Adipocyte (in vitro differentiated cells): ENCODE measurements around the gene ERBB2.
"Not testable (repeated sequence)": the region's sequence is repeated elsewhere in the genome, so short reads cannot be mapped to it uniquely, and the experiment has no call there.

ENCODE experiments used
- DNase-seq: peaks from one replicate; pipeline ENCODE4 v3.0.0-alpha.2; 2015; ENCODE audit warnings: low read depth
- H3K27me3 ChIP-seq: replicated peaks from 2 replicates; pipeline ENCODE4 v1.7.0; 2013; ENCODE audit warnings: mild to moderate bottlenecking, low read length, moderate library complexity; ENCODE audit not compliant: control insufficient read depth, insufficient read depth
- H3K36me3 ChIP-seq: 2 replicates; pipeline ENCODE4 v1.7.0; 2013; ENCODE audit warnings: low read length, mild to moderate bottlenecking, moderate library complexity; ENCODE audit not compliant: control insufficient read depth, insufficient read depth, severe bottlenecking
- H3K4me1 ChIP-seq: 2 replicates; pipeline ENCODE4 v1.7.0; 2013; ENCODE audit warnings: mild to moderate bottlenecking, low read length, moderate library complexity; ENCODE audit not compliant: control insufficient read depth, insufficient read depth
- H3K4me3 ChIP-seq: 2 replicates; pipeline ENCODE4 v1.7.0; 2013; ENCODE audit warnings: mild to moderate bottlenecking, low read length, moderate library complexity
- H3K9ac ChIP-seq: 2 replicates; pipeline ENCODE4 v1.7.0; 2013; ENCODE audit warnings: mild to moderate bottlenecking, low read length, moderate library complexity
- H3K9me3 ChIP-seq: 2 replicates; pipeline ENCODE4 v1.7.0; 2013; ENCODE audit warnings: mild to moderate bottlenecking, low read length, moderate library complexity; ENCODE audit not compliant: control insufficient read depth

ERBB2 gene

DNA sequence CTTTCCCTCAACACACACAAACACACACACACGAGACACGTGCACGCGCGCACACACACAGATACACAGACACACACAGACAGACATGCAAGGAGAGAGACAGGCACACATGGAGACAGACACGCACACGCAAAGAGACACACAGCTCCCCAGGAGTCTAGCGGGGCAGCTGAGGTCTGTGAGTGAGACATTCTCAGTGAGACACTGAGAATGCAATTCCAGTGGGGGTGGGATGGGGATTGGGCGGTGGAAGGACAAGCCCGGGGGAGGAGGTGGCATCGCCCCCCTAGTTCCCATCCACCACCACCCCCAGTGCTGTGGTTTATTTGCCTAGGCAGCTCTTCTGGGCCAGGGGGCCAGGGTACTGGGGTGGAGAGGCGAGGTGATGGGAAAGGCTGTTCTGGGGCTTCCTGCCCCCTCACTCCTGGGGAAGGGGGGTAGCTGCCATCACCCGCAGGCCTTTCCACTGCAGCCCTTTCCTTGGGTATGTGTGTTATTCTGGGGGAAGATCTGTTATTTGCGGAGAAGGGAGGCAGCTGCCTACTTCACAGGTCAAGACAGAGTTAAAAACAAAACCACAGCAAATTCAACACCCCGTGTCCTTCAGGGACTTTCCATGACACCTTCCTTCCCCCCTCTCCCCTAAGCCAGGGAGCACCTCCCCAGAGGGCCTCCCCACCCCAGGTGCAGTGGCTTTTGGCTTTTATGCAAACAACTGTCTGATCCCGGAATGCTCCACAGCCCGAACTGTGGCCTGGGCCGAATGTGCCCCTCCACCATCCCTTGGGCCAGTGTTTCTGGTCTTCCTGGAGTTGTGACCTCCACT, 55.9 kb downstream of the ERBB2 start:
- peaks cover 9% of the 10 kb centered on the region for H3K27me3 ChIP-seq
- no peaks in the 10 kb centered on the region for H3K9me3 ChIP-seq
- H3K4me1 ChIP-seq, result peaks cover 10% of the 10 kb centered on the region
- H3K36me3 ChIP-seq, result no peaks in the 10 kb centered on the region
- H3K9ac ChIP-seq, result peak overlapping the region; percentile 88
- H3K4me3 ChIP-seq, result no peak overlapping the region
- peak; percentile 15 for DNase-seq

DNA sequence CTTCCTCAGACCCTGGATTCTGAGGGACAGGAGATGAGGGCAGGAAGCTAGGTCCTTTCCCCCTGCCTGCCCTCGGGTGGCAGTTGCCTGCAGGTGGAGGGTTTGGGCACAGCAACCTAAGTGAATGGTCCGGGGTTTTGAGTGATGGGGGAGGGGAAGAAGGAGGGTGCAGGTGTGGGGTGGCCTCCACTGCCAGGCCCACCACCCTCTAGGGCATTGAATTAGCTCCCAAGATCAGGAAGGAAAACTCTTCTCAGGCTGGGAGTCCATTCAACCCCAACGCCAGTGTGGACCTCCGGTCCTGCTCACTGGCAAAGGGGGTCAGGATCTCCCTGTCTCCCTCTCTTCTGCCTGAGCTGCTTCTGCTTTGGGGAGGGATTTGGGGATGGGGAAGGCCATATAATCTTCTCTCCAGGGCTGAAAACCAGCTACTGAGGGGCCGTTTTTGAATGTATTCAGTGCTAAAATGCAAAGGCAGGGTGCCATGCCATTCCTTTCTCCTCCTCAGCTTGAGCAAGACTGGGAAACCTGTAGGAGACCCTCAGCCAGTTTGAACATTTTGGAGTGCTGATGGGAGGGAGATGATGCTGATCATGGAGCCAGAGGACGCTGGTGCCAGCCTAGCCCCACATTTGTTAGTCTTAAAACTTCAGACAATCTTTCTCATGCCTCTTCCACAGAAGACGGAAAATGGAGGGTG, 56.7 kb downstream of the ERBB2 start:
- DNase-seq, result no peak
- H3K27me3 ChIP-seq, result peaks cover 9% of the 10 kb centered on the region
- no peaks in the 10 kb centered on the region for H3K9me3 ChIP-seq
- peaks cover 9% of the 10 kb centered on the region for H3K4me1 ChIP-seq
- no peaks in the 10 kb centered on the region for H3K36me3 ChIP-seq
- no peak overlapping the region for H3K9ac ChIP-seq
- no peak overlapping the region for H3K4me3 ChIP-seq

DNA sequence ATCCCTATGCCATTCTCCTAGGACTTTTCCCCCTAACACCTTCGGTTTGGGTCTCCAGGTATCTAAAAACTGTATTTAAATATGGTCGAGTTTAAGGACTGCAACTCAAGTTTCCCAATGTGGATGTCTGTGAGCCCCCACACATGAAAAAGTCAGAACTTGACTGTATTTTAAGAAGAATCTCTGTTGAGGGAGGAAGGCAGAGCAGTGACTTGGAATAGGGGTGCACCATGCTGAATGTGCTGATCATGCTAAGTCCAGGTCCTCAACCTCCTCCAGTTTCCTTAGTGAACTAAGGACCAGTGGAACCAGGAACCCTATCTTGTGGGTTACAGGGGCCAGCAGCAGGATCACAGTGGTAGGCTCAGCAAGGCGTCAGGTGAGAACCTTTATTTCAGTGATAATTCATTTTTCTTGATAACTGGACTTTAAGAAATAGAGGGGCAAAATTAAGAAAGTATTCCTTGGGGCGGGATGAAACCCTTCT, 57.4 kb downstream of the ERBB2 start:
- no peak overlapping the region for H3K9ac ChIP-seq
- no peaks in the 10 kb centered on the region for H3K9me3 ChIP-seq
- peaks cover 9% of the 10 kb centered on the region for H3K27me3 ChIP-seq
- H3K36me3 ChIP-seq, result no peaks in the 10 kb centered on the region
- no peak overlapping the region for H3K4me3 ChIP-seq
- H3K4me1 ChIP-seq, result peaks cover 9% of the 10 kb centered on the region
- DNase-seq, result no peak

DNA sequence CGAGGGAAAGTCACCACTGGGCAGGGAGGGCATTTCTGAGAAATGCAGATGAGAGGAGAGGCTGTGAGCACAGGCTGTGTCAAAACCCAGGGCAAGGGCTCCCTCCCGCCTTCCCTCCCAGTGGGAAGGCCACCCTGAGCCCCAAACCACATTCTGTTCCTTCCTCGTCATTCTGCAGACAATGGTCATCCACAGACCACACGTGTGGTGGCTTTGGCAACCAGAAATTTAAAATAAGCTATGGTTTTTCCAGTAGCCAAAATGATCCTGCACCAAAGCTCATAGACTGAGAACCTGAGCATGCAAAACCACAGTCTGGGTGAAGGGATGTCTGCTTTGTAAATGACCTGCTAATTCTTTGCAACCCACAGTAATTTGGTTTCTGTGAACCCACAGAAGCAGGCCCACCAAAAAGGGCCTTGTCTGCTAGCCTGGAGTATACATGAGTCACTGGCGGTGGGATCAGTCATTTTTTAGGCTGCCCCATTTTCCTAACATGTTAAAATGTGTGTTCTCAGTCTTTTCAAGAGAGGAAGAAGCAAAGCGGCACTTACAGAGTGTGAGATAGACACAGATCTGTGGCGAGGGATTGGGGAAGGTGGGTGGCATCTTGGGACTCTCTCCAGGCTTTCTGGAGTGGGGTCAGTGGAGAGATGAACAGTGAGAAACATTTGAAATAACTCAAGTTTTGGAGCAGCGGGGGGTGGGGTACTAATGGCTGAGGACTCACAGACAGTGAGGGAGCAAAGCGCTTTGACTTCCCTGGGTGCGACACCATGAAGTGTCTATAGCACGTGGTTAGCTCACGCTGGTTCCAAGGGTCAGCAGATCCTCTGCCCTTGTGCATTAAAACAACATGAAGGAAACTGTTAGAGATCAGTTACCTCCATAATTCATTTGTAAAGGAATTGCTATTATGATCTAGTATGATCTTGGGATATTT, 58.3 kb downstream of the ERBB2 start:
- no peak for DNase-seq
- Histone ChIP-seq H3K4me3 (no peak overlapping the region), H3K27me3 (peaks cover 9% of the 10 kb centered on the region), H3K9ac (no peak overlapping the region), H3K9me3 (no peaks in the 10 kb centered on the region), H3K36me3 (no peaks in the 10 kb centered on the region), H3K4me1 (peaks cover 10% of the 10 kb centered on the region)

DNA sequence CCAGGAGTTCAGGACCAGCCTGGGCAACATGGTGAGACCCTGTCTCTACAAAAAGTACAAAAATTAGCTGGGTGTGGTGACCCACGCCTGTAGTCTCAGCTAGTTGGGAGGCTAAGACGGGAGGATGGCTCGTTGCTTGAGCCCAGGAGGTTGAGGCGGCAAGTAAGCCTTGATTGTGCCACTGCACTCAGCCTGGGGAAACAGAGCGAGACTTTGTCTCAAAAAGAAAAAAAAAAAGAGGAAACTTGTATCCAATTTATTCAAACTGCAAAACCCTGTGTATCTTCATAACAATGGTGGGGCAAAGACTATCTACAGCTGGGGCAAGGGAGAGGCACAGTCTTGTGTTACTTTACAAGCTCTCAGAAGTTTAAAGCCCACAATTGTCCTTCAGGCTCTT, 59.3 kb downstream of the ERBB2 start:
- DNase-seq, result no peak
- H3K36me3 ChIP-seq, result no peaks in the 10 kb centered on the region
- H3K9ac ChIP-seq, result no peak overlapping the region
- no peak overlapping the region for H3K4me3 ChIP-seq
- peaks cover 9% of the 10 kb centered on the region for H3K27me3 ChIP-seq
- H3K9me3 ChIP-seq, result no peaks in the 10 kb centered on the region
- H3K4me1 ChIP-seq, result peaks cover 5% of the 10 kb centered on the region

DNA sequence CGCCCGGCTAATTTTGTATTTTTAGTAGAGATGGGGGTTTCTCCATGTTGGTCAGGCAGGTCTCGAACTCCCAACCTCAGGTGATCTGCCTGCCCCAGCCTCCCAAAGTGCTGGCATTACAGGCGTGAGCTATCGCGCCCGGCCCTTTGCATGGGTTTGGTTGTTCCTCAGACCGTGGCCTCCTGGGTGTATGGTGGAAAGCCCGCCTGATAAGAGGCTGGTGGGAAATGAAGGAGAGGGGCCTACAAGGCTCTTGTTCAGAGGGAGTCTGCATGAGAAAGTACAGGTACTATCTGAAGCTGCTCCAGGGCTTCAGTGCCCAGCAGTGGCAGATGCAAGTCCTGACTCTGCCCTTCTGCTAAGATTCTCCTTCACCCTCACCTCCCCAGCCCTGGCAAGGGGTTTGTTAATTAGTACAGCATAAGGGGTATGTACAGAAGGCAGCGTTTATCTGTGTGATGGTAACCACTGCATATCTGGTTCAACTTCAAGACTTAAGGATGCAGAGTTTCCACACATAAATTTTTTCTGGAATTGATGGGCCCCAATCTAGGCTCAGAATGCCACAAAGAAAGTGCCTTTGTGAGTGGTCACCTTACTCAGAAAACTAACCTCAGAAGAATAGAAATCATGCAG, 62.1 kb downstream of the ERBB2 start:
- Histone ChIP-seq H3K4me3 (no peak overlapping the region), H3K36me3 (no peaks in the 10 kb centered on the region), H3K4me1 (peaks cover 3% of the 10 kb centered on the region), H3K9ac (no peak overlapping the region), H3K9me3 (peaks cover 19% of the 10 kb centered on the region), H3K27me3 (peaks cover 27% of the 10 kb centered on the region)
- no peak for DNase-seq

DNA sequence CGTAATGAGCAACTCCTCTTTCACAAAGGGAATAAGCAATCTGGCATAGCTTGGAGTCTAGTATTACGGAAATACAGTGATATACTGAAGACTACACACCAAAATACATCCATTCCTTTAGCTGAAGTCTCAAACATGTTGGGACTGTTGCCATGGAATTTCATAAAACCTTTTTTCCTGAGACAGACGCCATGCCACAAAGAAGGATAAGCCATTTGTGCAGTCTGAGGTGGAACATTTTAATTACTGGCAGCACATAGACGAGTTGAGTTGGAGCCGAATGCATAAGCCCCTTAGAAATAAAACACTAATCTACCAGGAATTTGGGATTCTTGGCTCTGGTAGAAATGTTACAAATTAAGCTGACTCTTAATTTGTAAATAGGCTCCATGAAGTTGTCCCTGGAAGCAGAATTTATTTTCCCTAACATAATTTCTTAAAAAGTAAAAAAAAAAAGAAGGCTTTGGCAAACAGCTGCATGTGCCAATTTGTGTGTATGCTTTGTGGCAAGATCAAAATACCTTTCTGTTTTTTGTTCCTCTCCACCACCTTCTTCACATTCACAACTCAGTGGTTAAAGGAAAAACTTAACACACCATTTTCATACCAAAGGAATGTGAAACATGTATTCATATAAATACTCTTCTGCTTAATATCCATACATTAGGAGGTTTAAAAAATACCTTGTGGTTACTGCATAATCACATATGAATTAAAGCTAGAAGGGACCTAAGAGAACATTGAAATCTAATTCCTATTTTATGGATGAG, 63.4 kb downstream of the ERBB2 start:
- Histone ChIP-seq H3K4me1 (peaks cover 3% of the 10 kb centered on the region), H3K36me3 (no peaks in the 10 kb centered on the region), H3K9ac (no peak overlapping the region), H3K9me3 (peaks cover 19% of the 10 kb centered on the region), H3K27me3 (peaks cover 32% of the 10 kb centered on the region), H3K4me3 (no peak overlapping the region)
- DNase-seq, result no peak

DNA sequence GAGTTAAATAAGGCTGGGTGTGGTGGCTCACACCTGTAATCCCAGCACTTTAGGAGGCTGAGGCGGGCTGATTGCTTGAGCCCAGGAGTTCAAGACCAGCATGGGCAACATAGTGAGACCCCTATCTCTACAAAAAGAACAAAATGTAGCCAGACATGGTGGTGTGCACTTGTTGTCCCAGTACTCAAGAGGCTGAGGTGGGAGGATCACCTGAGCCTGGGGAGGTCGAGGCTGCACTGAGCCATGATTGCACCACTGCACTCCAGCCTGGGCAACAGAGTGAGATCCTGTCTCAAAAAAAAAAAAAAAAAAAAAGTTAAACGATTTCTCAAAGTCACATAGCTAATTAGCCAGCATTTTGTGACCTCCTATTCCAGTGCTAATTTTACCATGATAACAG, 64.3 kb downstream of the ERBB2 start:
- H3K27me3 ChIP-seq, result peaks cover 34% of the 10 kb centered on the region
- not testable (repeated sequence) for H3K4me3 ChIP-seq, DNase-seq

DNA sequence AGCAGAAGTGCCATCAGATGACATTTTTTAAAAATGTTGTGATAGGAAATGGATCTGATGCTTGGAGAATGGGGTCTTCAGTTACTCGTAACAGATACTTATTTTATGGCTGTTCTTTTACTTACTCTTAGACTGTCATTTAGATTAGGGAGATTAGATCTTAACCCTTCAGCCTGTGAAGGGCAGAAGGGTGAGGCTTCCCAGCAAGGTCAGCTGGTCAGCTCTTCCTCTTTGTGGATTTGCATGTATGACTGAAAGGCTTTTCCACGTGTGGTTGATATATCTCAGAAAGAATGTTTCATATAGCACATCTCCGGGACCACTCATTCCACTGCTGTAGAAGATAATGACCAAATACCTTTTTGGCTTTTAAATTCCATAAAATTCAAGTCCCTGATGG, 65.3 kb downstream of the ERBB2 start:
- Histone ChIP-seq H3K9me3 (peaks cover 19% of the 10 kb centered on the region), H3K4me3 (no peak overlapping the region), H3K36me3 (no peaks in the 10 kb centered on the region), H3K27me3 (peaks cover 35% of the 10 kb centered on the region), H3K4me1 (peaks cover 3% of the 10 kb centered on the region), H3K9ac (no peak overlapping the region)
- no peak for DNase-seq

More for the DNA sequence above, 64.3 kb downstream of the ERBB2 start:
- H3K9ac ChIP-seq, H3K4me1 ChIP-seq, H3K36me3 ChIP-seq: not testable (repeated sequence)
- H3K9me3 ChIP-seq, result peaks cover 19% of the 10 kb centered on the region

DNA sequence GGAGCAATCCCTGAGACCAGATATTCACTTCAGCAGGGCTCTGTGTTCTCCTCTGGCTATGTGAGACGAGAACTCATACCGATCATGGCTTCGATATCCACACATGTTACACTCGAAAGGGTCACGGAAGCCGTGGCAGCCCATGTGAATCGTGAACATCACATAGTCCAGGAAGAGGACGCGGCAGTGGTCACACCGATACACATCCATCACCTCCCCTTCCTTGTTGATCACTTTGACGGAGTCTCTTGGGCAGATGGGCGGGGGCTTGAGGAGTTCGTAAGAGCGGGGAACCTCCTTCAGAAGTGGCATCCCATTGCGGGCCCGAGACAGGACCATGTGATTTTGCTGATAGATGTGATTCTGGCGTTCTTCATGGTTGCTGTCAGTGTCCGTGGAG, 65.9 kb downstream of the ERBB2 start:
- Histone ChIP-seq H3K9me3 (peaks cover 19% of the 10 kb centered on the region), H3K4me3 (no peak overlapping the region), H3K4me1 (peaks cover 3% of the 10 kb centered on the region), H3K27me3 (peaks cover 40% of the 10 kb centered on the region), H3K36me3 (no peaks in the 10 kb centered on the region), H3K9ac (no peak overlapping the region)
- no peak for DNase-seq
